ENCODE data around the gene PSMD3. TPM values are rescaled to one million over a fixed set of nuclear protein-coding genes. Genes with fewer than 3 reads are reported as not detected.

PSMD3 gene
- total and polyA plus RNA-seq, 8 donors, result 32.0 to 43.5 (median 39.4) TPM

GRCh38 chr17:40023590-40024292 is 43.1 kb downstream of the PSMD3 start:
- Histone ChIP-seq H3K4me1 (peaks cover 0 to 15% (median 7%) of the 10 kb centered on the region in 3 donors), H3K27ac (peak overlapping the region in 2 of 4 donors; percentile 11 to 41), H3K27me3 (no peaks in the 10 kb centered on the region), H3K36me3 (peaks cover 0 to 42% (median 3%) of the 10 kb centered on the region in 3 donors), H3K9me3 (no peaks in the 10 kb centered on the region), H3K4me3 (no peak overlapping the region)
- no peak for TF ChIP-seq CTCF (IDR thresholded peaks at IDR 0.05)
- 56 to 63% methylated on average over 10 of the region's 10 CpGs for WGBS, 2 donors
- intact Hi-C loops (cut with DNase I), result loop anchor here in 1 of 3 donors (10.0 kb wide), 1 partner anchor 141 kb away; no protein-coding TSS in a partner anchor
- peak in 3 of 4 donors; percentile 53 to 78 (median 66) for ATAC-seq
- FAIRE-seq, result no peak
- peak in 4 of 6 donors; percentile 46 to 70 (median 58) for DNase-seq

- H3K27ac ChIP-seq, result no peak overlapping the region
- 92 to 95% methylated on average over 8 of the region's 8 CpGs for WGBS, 2 donors
- intact Hi-C loops (cut with DNase I), result loop anchor here in 1 of 3 donors (10.0 kb wide), 1 partner anchor 140 kb away; no protein-coding TSS in a partner anchor
- no peak for ATAC-seq
- no peak for TF ChIP-seq CTCF (IDR thresholded peaks at IDR 0.05)
- H3K4me1 ChIP-seq, result peaks cover 0 to 15% (median 7%) of the 10 kb centered on the region in 3 donors
- no peaks in the 10 kb centered on the region for H3K27me3 ChIP-seq
- no peaks in the 10 kb centered on the region for H3K9me3 ChIP-seq
- H3K4me3 ChIP-seq, result no peak overlapping the region
- peaks cover 0 to 44% (median 9%) of the 10 kb centered on the region in 3 donors for H3K36me3 ChIP-seq
- no peak for DNase-seq
- FAIRE-seq, result no peak
Measured at GRCh38 chr17:40024901-40025300, 44.3 kb downstream of the PSMD3 start.

- Histone ChIP-seq H3K27me3 (no peaks in the 10 kb centered on the region), H3K36me3 (peaks cover 0 to 44% (median 9%) of the 10 kb centered on the region in 3 donors), H3K4me1 (peaks cover 0 to 15% (median 7%) of the 10 kb centered on the region in 3 donors), H3K4me3 (no peak overlapping the region), H3K9me3 (no peaks in the 10 kb centered on the region), H3K27ac (no peak overlapping the region)
- WGBS, 2 donors, result 91 to 93% methylated on average over 2 of the region's 2 CpGs
- FAIRE-seq (no peak), ATAC-seq (no peak), DNase-seq (no peak)
- TF ChIP-seq CTCF (IDR thresholded peaks at IDR 0.05), result no peak
- intact Hi-C loops (cut with DNase I), result loop anchor here in 1 of 3 donors (10.0 kb wide), 1 partner anchor 139 kb away; no protein-coding TSS in a partner anchor
Measured at GRCh38 chr17:40025559-40025958, 45.0 kb downstream of the PSMD3 start.

- intact Hi-C loops (cut with DNase I), result loop anchor here in 1 of 3 donors (10.0 kb wide), 1 partner anchor 139 kb away; no protein-coding TSS in a partner anchor
- peaks cover 0 to 42% (median 9%) of the 10 kb centered on the region in 3 donors for H3K36me3 ChIP-seq
- no peaks in the 10 kb centered on the region for H3K9me3 ChIP-seq
- FAIRE-seq (no peak), DNase-seq (no peak), ATAC-seq (no peak)
- peaks cover 0 to 17% (median 7%) of the 10 kb centered on the region in 3 donors for H3K4me1 ChIP-seq
- no peaks in the 10 kb centered on the region for H3K27me3 ChIP-seq
- 80% methylated on average over 22 of the region's 22 CpGs for WGBS, 2 donors
- H3K27ac ChIP-seq, result no peak overlapping the region
- no peak overlapping the region for H3K4me3 ChIP-seq
- no peak for TF ChIP-seq CTCF (IDR thresholded peaks at IDR 0.05)
Measured at GRCh38 chr17:40025991-40026815, 45.6 kb downstream of the PSMD3 start.
